OCI-LY1 (cell line): Measurements from ENCODE around the gene KRT2.

Experiments
- CTCF ChIP-seq: fragments of 200-600 bp; sonication (generic), shearing (Covaris generic); IDR thresholded peaks from 2 replicates; pipeline ENCODE4 v1.5.1; 2017; ENCODE audit warnings: mild to moderate bottlenecking, antibody characterized with exemption, low read length, moderate library complexity, mixed read lengths
- EZH2 ChIP-seq: fragments of 200-600 bp; sonication (generic), shearing (Covaris generic); IDR thresholded peaks from 2 replicates; pipeline ENCODE4 v1.8.0; 2017; ENCODE audit warnings: borderline replicate concordance, mixed run types, mild to moderate bottlenecking, antibody characterized with exemption, low read length, moderate library complexity, mixed read lengths

- TF ChIP-seq CTCF (no peak), EZH2 (no peak)
Observed at GRCh38 chr12:52647601-52648000, 4.4 kb downstream of the KRT2 start.
